Measurements from ENCODE around the gene IPO4. TPM values are rescaled to one million over a fixed set of nuclear protein-coding genes. Genes with fewer than 3 reads are reported as not detected.
A peak's percentile ranks its signal among the peaks of the same experiment; 100 is the strongest.

Gene IPO4
- total RNA-seq, 2 experiments from 2014 or later = 98.4 to 102 TPM

GRCh38 chr14:24172871-24173281 is 15.7 kb downstream of the IPO4 start:
- DNase-seq = no peak
- H3K27me3 Mint-ChIP-seq = no peaks in the 10 kb centered on the region
- H3K4me1 Mint-ChIP-seq (ENCODE audit: low read depth) = peaks cover 14% of the 10 kb centered on the region
- ChIA-PET POLR2A (interaction anchor here (0.7 to 9.6 kb wide), 5 partner anchors 8 to 22 kb away, joined by 4 to 163 read pairs (median 9); partner anchors contain the start of genes IPO4, IRF9 and TM9SF1), CTCF (interaction anchor here (0.9 to 2.1 kb wide), 6 partner anchors 8 to 136 kb away, joined by 3 to 10 read pairs (median 3); partner anchors contain the start of gene IRF9)
- no peak for ATAC-seq
- H3K36me3 Mint-ChIP-seq (ENCODE audit: low read depth) = peaks cover 19% of the 10 kb centered on the region
- H3K9me3 Mint-ChIP-seq = no peaks in the 10 kb centered on the region
- peak overlapping the region; percentile 34 for H3K27ac Mint-ChIP-seq
- H3K4me3 Mint-ChIP-seq = peak overlapping the region; percentile 77
- no peak for TF ChIP-seq CTCF (IDR thresholded peaks at IDR 0.05)
- intact Hi-C loops (cut with micrococcal nuclease) = no loop called here

GRCh38 chr14:24172261-24172860 is 16.3 kb downstream of the IPO4 start:
- ChIA-PET CTCF (interaction anchor here (0.9 to 2.1 kb wide), 5 partner anchors 12 to 136 kb away, joined by 3 to 10 read pairs (median 3); partner anchors contain the start of gene IRF9), POLR2A (interaction anchor here (0.6 to 9.6 kb wide), 6 partner anchors 8 to 25 kb away, joined by 3 to 163 read pairs (median 6); partner anchors contain the start of genes IPO4, IRF9, RNF31 and TM9SF1)
- TF ChIP-seq CTCF (IDR thresholded peaks at IDR 0.05) = no peak
- Mint-ChIP-seq H3K27ac (peak overlapping the region; percentile 42), H3K9me3 (no peaks in the 10 kb centered on the region), H3K4me1 (ENCODE audit: low read depth) (peaks cover 18% of the 10 kb centered on the region), H3K27me3 (no peaks in the 10 kb centered on the region), H3K4me3 (peak overlapping the region; percentile 77), H3K36me3 (ENCODE audit: low read depth) (peaks cover 23% of the 10 kb centered on the region)
- intact Hi-C loops (cut with micrococcal nuclease) = no loop called here
- ATAC-seq (no peak), DNase-seq (no peak)

GRCh38 chr14:24171422-24172260 is 17.0 kb downstream of the IPO4 start, which contains the start of gene REC8:
REC8 (plus strand) TSS chr14:24172080; CDS start chr14:24172553, 473 bp downstream.
- TF ChIP-seq CTCF (IDR thresholded peaks at IDR 0.05) = no peak
- Mint-ChIP-seq H3K9me3 (no peaks in the 10 kb centered on the region), H3K4me3 (peak within 1 kb of the TSS; percentile 77), H3K27ac (peak within 1 kb of the TSS; percentile 88), H3K27me3 (no peaks in the 10 kb centered on the region), H3K4me1 (ENCODE audit: low read depth) (peaks cover 19% of the 10 kb centered on the region), H3K36me3 (ENCODE audit: low read depth) (peaks cover 23% of the 10 kb centered on the region)
- ATAC-seq (peak; percentile 89), DNase-seq (peak; percentile 87)
- CTCF ChIA-PET = interaction anchor here (1.1 to 2.1 kb wide), 2 partner anchors 11 to 137 kb away, joined by 3 to 10 read pairs; partner anchors contain the start of gene IRF9
- POLR2A ChIA-PET = interaction anchor here (0.6 to 9.6 kb wide), 7 partner anchors 7 to 35 kb away, joined by 3 to 163 read pairs (median 4); partner anchors contain the start of genes IPO4, IRF9, PSME1 and RNF31
- intact Hi-C loops (cut with micrococcal nuclease) = no loop called here

- ATAC-seq (no peak), DNase-seq (no peak)
- intact Hi-C loops (cut with micrococcal nuclease) = no loop called here
- ChIA-PET POLR2A (interaction anchor here (0.6 to 9.6 kb wide), 5 partner anchors 10 to 149 kb away, joined by 3 to 163 read pairs (median 3); partner anchors contain the start of genes EMC9 and IPO4), CTCF (no interaction called here)
- H3K27ac Mint-ChIP-seq = peak overlapping the region; percentile 85
- no peak overlapping the region for H3K4me3 Mint-ChIP-seq
- H3K4me1 Mint-ChIP-seq (ENCODE audit: low read depth) = peaks cover 38% of the 10 kb centered on the region
- H3K27me3 Mint-ChIP-seq = no peaks in the 10 kb centered on the region
- no peak for TF ChIP-seq CTCF (IDR thresholded peaks at IDR 0.05)
- H3K36me3 Mint-ChIP-seq (ENCODE audit: low read depth) = peaks cover 46% of the 10 kb centered on the region
- H3K9me3 Mint-ChIP-seq = no peaks in the 10 kb centered on the region
Observed at GRCh38 chr14:24167469-24168114, 21.0 kb downstream of the IPO4 start.

Measured in activated CD8-positive, alpha-beta T cell treated with anti-CD3 and anti-CD28 coated beads for 36 hours (primary cell).